ENCODE measurements around the gene HLX.

HLX gene

GRCh38 chr1:220896092-220896491 lies 16.8 kb downstream of the HLX start:
- DNase-seq: no peak

- no peak for DNase-seq
Measured at GRCh38 chr1:220900842-220901241, 21.6 kb downstream of the HLX start.

- DNase-seq: no peak
Measured at GRCh38 chr1:220901881-220902280, 22.6 kb downstream of the HLX start.

GRCh38 chr1:220902916-220903315 lies 23.7 kb downstream of the HLX start:
- DNase-seq: no peak

- DNase-seq: no peak
Measured at GRCh38 chr1:220904876-220905275, 25.6 kb downstream of the HLX start.

GRCh38 chr1:220905650-220906560 lies 26.7 kb downstream of the HLX start:
- DNase-seq: no peak

GRCh38 chr1:220906561-220907334 lies 27.5 kb downstream of the HLX start:
- no peak for DNase-seq

GRCh38 chr1:220908757-220909156 lies 29.5 kb downstream of the HLX start:
- no peak for DNase-seq

- DNase-seq: no peak
Measured at GRCh38 chr1:220910021-220910420, 30.8 kb downstream of the HLX start.

- DNase-seq: no peak
Measured at GRCh38 chr1:220914283-220915116, 35.3 kb downstream of the HLX start.

GRCh38 chr1:220915117-220915440 lies 35.8 kb downstream of the HLX start:
- DNase-seq: no peak

- DNase-seq: no peak
Measured at GRCh38 chr1:220915954-220916353, 36.7 kb downstream of the HLX start.

- DNase-seq: no peak
Measured at GRCh38 chr1:220917101-220917500, 37.9 kb downstream of the HLX start.

GRCh38 chr1:220917535-220918209 lies 38.4 kb downstream of the HLX start:
- no peak for DNase-seq

- DNase-seq: no peak
Measured at GRCh38 chr1:220918285-220918951, 39.2 kb downstream of the HLX start.

- no peak for DNase-seq
Measured at GRCh38 chr1:220920967-220921366, 41.7 kb downstream of the HLX start.

- no peak for DNase-seq
Measured at GRCh38 chr1:220921498-220921897, 42.3 kb downstream of the HLX start.

- DNase-seq: no peak
Measured at GRCh38 chr1:220921971-220922635, 42.9 kb downstream of the HLX start.

- no peak for DNase-seq
Measured at GRCh38 chr1:220922951-220923350, 43.7 kb downstream of the HLX start.

- no peak for DNase-seq
Measured at GRCh38 chr1:220924331-220924970, 45.2 kb downstream of the HLX start.

- DNase-seq: no peak
Measured at GRCh38 chr1:220925707-220926106, 46.5 kb downstream of the HLX start.
